Calu3 (cell line): ENCODE measurements around the gene FGF1. TPM values are rescaled to one million over a fixed set of nuclear protein-coding genes. Genes with fewer than 3 reads are reported as not detected.

Experiments used
- BruUV-seq: library from RNA; stranded (reverse); fragments of 400-500 nt; replicated peaks from 2 replicates; lab custom pipeline; 2021; lab: Mats Ljungman, UMichigan
- CTCF ChIA-PET: fragments of 300-600 bp; sonication (Branson Sonifier 250); formaldehyde crosslinking; loops from one replicate; lab custom pipeline; 2022; ENCODE audit warnings: antibody characterized with exemption; lab: Charles Lee
- DNase-seq: peaks from one replicate; pipeline ENCODE4 v3.0.0; 2022
- H3K27ac Mint-ChIP-seq: one replicate; pipeline ENCODE4 v1.8.0; 2022; ENCODE audit warnings: mixed read lengths; ENCODE audit not compliant: unreplicated experiment
- H3K27me3 Mint-ChIP-seq: one replicate; pipeline ENCODE4 v1.8.0; 2022; ENCODE audit warnings: mixed read lengths; ENCODE audit not compliant: unreplicated experiment
- H3K36me3 Mint-ChIP-seq: one replicate; pipeline ENCODE4 v1.8.0; 2022; ENCODE audit warnings: mild to moderate bottlenecking, moderate library complexity, mixed read lengths; ENCODE audit not compliant: insufficient read depth, unreplicated experiment
- H3K4me1 Mint-ChIP-seq: one replicate; pipeline ENCODE4 v1.8.0; 2022; ENCODE audit warnings: mild to moderate bottlenecking, low read depth, mixed read lengths; ENCODE audit not compliant: unreplicated experiment
- H3K4me3 Mint-ChIP-seq: one replicate; pipeline ENCODE4 v1.8.0; 2022; ENCODE audit warnings: mild to moderate bottlenecking, low read depth, moderate library complexity, mixed read lengths; ENCODE audit not compliant: unreplicated experiment
- H3K9me3 Mint-ChIP-seq: one replicate; pipeline ENCODE4 v1.8.0; 2022; ENCODE audit warnings: low read depth, mixed read lengths; ENCODE audit not compliant: unreplicated experiment
- intact Hi-C: fragments of 100-400 bp; cut with micrococcal nuclease; formaldehyde crosslinking; loops from one replicate; pipeline ENCODE4 v1.10.0; 2022; ENCODE audit not compliant: unreplicated experiment
- total RNA-seq: library from RNA; stranded (reverse); gene quantifications from 2 replicates; pipeline ENCODE4 v1.2.3, GENCODE V29; 2022
- TF ChIP-seq, protein P1 (sequence below): fragments of 200-600 bp; IDR thresholded peaks from one replicate; pipeline ENCODE4 v1.8.0; 2022; ENCODE audit warnings: antibody characterized with exemption; ENCODE audit not compliant: unreplicated experiment

The FGF1 gene
- total RNA-seq, 1 experiment from 2014 or later = not detected

- BruUV-seq = no TSS peak
- intact Hi-C loops = no loop called here
- no peak for DNase-seq
- CTCF ChIA-PET = no interaction called here
- TF ChIP-seq, protein P1, sequence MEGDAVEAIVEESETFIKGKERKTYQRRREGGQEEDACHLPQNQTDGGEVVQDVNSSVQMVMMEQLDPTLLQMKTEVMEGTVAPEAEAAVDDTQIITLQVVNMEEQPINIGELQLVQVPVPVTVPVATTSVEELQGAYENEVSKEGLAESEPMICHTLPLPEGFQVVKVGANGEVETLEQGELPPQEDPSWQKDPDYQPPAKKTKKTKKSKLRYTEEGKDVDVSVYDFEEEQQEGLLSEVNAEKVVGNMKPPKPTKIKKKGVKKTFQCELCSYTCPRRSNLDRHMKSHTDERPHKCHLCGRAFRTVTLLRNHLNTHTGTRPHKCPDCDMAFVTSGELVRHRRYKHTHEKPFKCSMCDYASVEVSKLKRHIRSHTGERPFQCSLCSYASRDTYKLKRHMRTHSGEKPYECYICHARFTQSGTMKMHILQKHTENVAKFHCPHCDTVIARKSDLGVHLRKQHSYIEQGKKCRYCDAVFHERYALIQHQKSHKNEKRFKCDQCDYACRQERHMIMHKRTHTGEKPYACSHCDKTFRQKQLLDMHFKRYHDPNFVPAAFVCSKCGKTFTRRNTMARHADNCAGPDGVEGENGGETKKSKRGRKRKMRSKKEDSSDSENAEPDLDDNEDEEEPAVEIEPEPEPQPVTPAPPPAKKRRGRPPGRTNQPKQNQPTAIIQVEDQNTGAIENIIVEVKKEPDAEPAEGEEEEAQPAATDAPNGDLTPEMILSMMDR = no peak
- no peaks in the 10 kb centered on the region for H3K36me3 Mint-ChIP-seq
- H3K9me3 Mint-ChIP-seq = no peaks in the 10 kb centered on the region
- peaks cover 8% of the 10 kb centered on the region for H3K4me1 Mint-ChIP-seq
- peaks cover 4% of the 10 kb centered on the region for H3K27me3 Mint-ChIP-seq
- no peak overlapping the region for H3K4me3 Mint-ChIP-seq
- no peak overlapping the region for H3K27ac Mint-ChIP-seq
These were observed 113.9 kb downstream of the FGF1 start for GRCh38 chr5:142572006-142572405.

DNA sequence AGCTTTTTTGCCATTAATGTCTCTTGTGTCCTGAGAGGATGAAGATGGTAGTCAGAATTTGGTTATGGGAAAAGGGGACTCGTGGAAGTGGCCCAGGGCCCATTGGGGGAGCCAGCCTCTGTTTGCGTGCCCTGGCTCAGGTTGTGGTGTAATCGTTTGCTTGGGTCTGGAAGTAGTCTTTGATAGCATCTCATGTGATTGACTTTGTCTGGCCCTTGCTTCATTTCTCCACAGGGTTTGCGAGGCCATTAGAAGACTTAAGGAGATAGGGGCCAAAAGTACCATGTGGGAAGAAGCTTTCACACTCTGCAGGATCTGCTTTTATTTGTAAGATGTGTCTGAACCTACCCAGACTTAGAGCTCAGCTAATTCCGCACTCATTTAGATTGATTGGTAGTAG is 114.5 kb downstream of the FGF1 start:
- BruUV-seq = no TSS peak

DNA sequence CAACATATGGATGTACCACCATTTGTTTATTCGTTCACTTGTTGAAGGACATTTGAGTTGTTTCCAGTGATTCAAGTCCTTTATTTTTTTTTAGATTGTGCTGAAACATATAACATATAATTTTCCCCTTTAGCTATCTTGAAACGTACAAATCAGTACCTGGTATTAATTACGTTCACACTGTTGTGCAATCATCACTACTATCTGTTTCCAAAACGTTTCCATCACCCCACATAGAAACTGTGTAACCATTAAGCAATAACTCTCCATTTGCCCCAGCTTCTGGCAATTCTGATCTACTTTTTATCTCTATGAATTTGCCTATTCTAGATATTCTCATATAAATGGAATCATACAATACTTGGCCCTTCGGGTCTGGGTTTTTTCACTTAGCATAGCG is 116.0 kb downstream of the FGF1 start:
- no TSS peak for BruUV-seq

More for the DNA sequence above, 114.5 kb downstream of the FGF1 start:
- Mint-ChIP-seq H3K4me1 (peaks cover 4% of the 10 kb centered on the region), H3K27me3 (peaks cover 10% of the 10 kb centered on the region), H3K27ac (no peak overlapping the region), H3K9me3 (no peaks in the 10 kb centered on the region), H3K4me3 (no peak overlapping the region), H3K36me3 (no peaks in the 10 kb centered on the region)
- CTCF ChIA-PET = no interaction called here
- no peak for DNase-seq
- TF ChIP-seq, protein P1 = no peak
- intact Hi-C loops = no loop called here

DNA sequence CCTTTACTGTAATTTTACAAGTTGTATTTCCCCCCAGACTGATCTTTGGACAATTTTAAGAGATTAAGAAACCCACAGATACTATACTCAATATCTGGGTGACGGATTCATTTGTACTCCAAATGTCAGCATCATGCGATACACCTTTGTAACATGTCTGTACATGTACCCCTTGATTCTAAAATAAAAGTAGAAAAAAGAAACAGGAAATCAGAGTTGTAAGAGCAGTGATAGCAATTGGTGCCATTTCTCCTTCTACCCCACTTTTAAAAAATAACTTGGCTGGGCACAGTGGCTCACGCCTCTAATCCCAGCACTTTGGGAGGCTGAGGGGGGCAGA is 116.9 kb downstream of the FGF1 start:
- BruUV-seq = no TSS peak
- H3K27me3 Mint-ChIP-seq = peaks cover 27% of the 10 kb centered on the region
- no peak overlapping the region for H3K27ac Mint-ChIP-seq
- CTCF ChIA-PET = no interaction called here
- H3K4me1 Mint-ChIP-seq = no peaks in the 10 kb centered on the region
- TF ChIP-seq, protein P1 = no peak
- H3K9me3 Mint-ChIP-seq = no peaks in the 10 kb centered on the region
- intact Hi-C loops = no loop called here
- H3K36me3 Mint-ChIP-seq = no peaks in the 10 kb centered on the region
- DNase-seq = no peak
- H3K4me3 Mint-ChIP-seq = no peak overlapping the region

More for the DNA sequence above, 116.0 kb downstream of the FGF1 start:
- H3K4me1 Mint-ChIP-seq = no peaks in the 10 kb centered on the region
- intact Hi-C loops = no loop called here
- H3K9me3 Mint-ChIP-seq = no peaks in the 10 kb centered on the region
- peaks cover 18% of the 10 kb centered on the region for H3K27me3 Mint-ChIP-seq
- TF ChIP-seq, protein P1 = no peak
- CTCF ChIA-PET = no interaction called here
- DNase-seq = no peak
- H3K4me3 Mint-ChIP-seq = no peak overlapping the region
- no peak overlapping the region for H3K27ac Mint-ChIP-seq
- no peaks in the 10 kb centered on the region for H3K36me3 Mint-ChIP-seq
